HCT116 (cell line): ENCODE data around the gene NOXO1. TPM values are rescaled to one million over a fixed set of nuclear protein-coding genes. Genes with fewer than 3 reads are reported as not detected.

Source experiments
- ATAC-seq: fragments of 200-7000 bp; cut with Tn5 transposase; 2 replicates; pipeline ENCODE4 v1.9.1; 2020; ENCODE audit warnings: mild to moderate bottlenecking, moderate library complexity
- BruUV-seq: library from RNA; stranded (reverse); fragments of 400-500 nt; replicated peaks from 2 replicates; lab custom pipeline; 2021; lab: Mats Ljungman, UMichigan
- CTCF ChIA-PET: fragments of 300-600 bp; sonication (Branson Sonifier 250); formaldehyde crosslinking; loops from one replicate; lab custom pipeline; 2021; ENCODE audit warnings: antibody characterized with exemption; lab: Charles Lee
- POLR2A ChIA-PET: fragments of 300-600, 350-600 bp; sonication (Branson Sonifier 250); formaldehyde crosslinking; loops from one replicate; lab custom pipeline; 2021; ENCODE audit warnings: antibody characterized with exemption; lab: Charles Lee
- RAD21 ChIA-PET, 2 experiments: fragments of 300-600 bp; sonication (Branson Sonifier 250); formaldehyde crosslinking; loops; one replicate each; lab custom pipeline; 2023; ENCODE audit warnings: low total read pairs in 2 of 2; ENCODE audit not compliant: uncharacterized antibody in 2 of 2, unreplicated experiment in 2 of 2, low non-redundant PET in 1 of 2; lab: Charles Lee
- DNase-seq: peaks from one replicate; pipeline ENCODE4 v3.0.0-alpha.2; 2010; ENCODE audit warnings: low read depth, low spot score
- H2AFZ ChIP-seq: fragments of 200-600 bp; shearing (Covaris generic), sonication (generic); 2 replicates; pipeline ENCODE4 v1.6.1; 2017; ENCODE audit warnings: low read depth, mixed run types, mixed read lengths, antibody characterized with exemption, low read length; ENCODE audit not compliant: poor library complexity, severe bottlenecking
- H3K27ac ChIP-seq: 2 replicates; pipeline ENCODE4 v1.5.1; 2012; ENCODE audit warnings: low read depth, low read length
- H3K27me3 ChIP-seq: fragments of 200-600 bp; sonication (generic); 2 replicates; pipeline ENCODE4 v1.6.1; 2016; ENCODE audit warnings: mixed run types, low read length, mixed read lengths; ENCODE audit not compliant: insufficient read depth
- H3K36me3 ChIP-seq, 2 experiments: fragments of 200-500 bp in 1 of 2; fragments of 200-600 bp in 1 of 2; sonication (Bioruptor generic) in 1 of 2; sonication (generic) in 1 of 2; 2 replicates each; pipeline versions ENCODE4 v1.5.1 to v1.6.1; 2014 to 2016; ENCODE audit warnings: low read length in 2 of 2, inconsistent platforms in 1 of 2, mixed read lengths in 1 of 2, mixed run types in 1 of 2; ENCODE audit not compliant: insufficient read depth in 2 of 2, control insufficient read depth in 1 of 2
- H3K4me1 ChIP-seq, 2 experiments: fragments of 200-600 bp in 1 of 2; sonication (generic) in 1 of 2; 2 replicates each; pipeline versions ENCODE4 v1.5.1 to v1.6.1; 2012 to 2017; ENCODE audit warnings: low read length in 2 of 2, inconsistent platforms in 1 of 2, mild to moderate bottlenecking in 1 of 2, mixed read lengths in 1 of 2, mixed run types in 1 of 2, moderate library complexity in 1 of 2; ENCODE audit not compliant: insufficient read depth in 2 of 2, control insufficient read depth in 1 of 2
- H3K4me2 ChIP-seq: fragments of 200-600 bp; sonication (generic); 2 replicates; pipeline ENCODE4 v1.6.1; 2017; ENCODE audit warnings: mixed run types, low read length, mixed read lengths
- H3K4me3 ChIP-seq, 2 experiments: fragments of 200-600 bp in 1 of 2; sonication (generic) in 1 of 2; replicated peaks in 1 of 2; 2 replicates each; pipeline ENCODE4 v1.5.1; 2011 to 2016; ENCODE audit warnings: low read length in 2 of 2, control low read depth in 1 of 2, low read depth in 1 of 2, mild to moderate bottlenecking in 1 of 2, mixed read lengths in 1 of 2, mixed run types in 1 of 2
- H3K79me2 ChIP-seq: fragments of 200-600 bp; sonication (generic); 2 replicates; pipeline ENCODE4 v1.6.1; 2017; ENCODE audit warnings: mild to moderate bottlenecking, mixed run types, low read length, moderate library complexity, mixed read lengths; ENCODE audit not compliant: insufficient read depth
- H3K9ac ChIP-seq: fragments of 200-600 bp; sonication (generic); 2 replicates; pipeline ENCODE4 v1.6.1; 2016; ENCODE audit warnings: low read length, mixed read lengths
- H3K9me2 ChIP-seq: fragments of 200-600 bp; sonication (generic), shearing (Covaris generic); 2 replicates; pipeline ENCODE4 v1.6.1; 2017; ENCODE audit warnings: mixed run types, mild to moderate bottlenecking, moderate library complexity; ENCODE audit not compliant: insufficient read depth
- H3K9me3 ChIP-seq, 2 experiments: fragments of 200-500 bp in 1 of 2; fragments of 200-600 bp in 1 of 2; sonication (Bioruptor generic) in 1 of 2; sonication (generic) in 1 of 2; 2 replicates each; pipeline ENCODE4 v1.6.1; 2014 to 2017; ENCODE audit warnings: low read length in 2 of 2, mixed read lengths in 2 of 2, inconsistent platforms in 1 of 2, low read depth in 1 of 2, mild to moderate bottlenecking in 1 of 2, mixed run types in 1 of 2, moderate library complexity in 1 of 2; ENCODE audit not compliant: control insufficient read depth in 1 of 2, insufficient read depth in 1 of 2
- H4K20me1 ChIP-seq: fragments of 200-600 bp; sonication (generic), shearing (Covaris generic); 2 replicates; pipeline ENCODE4 v1.6.1; 2017; ENCODE audit warnings: mixed run types, mild to moderate bottlenecking, moderate library complexity; ENCODE audit not compliant: insufficient read depth
- ATF3 ChIP-seq: IDR thresholded peaks from 2 replicates; pipeline ENCODE4 v1.6.1; 2012
- CBX3 ChIP-seq: IDR thresholded peaks from 2 replicates; pipeline ENCODE4 v1.6.1; 2012; ENCODE audit warnings: low read depth
- ELF1 ChIP-seq: IDR thresholded peaks from 2 replicates; pipeline ENCODE4 v1.6.1; 2012; ENCODE audit warnings: low read depth, borderline replicate concordance
- JUND ChIP-seq: IDR thresholded peaks from 2 replicates; pipeline ENCODE4 v1.6.1; 2012
- MAX ChIP-seq: IDR thresholded peaks from 2 replicates; pipeline ENCODE4 v1.6.1; 2012
- POLR2A ChIP-seq: IDR thresholded peaks from 2 replicates; pipeline ENCODE4 v1.7.0; 2011; ENCODE audit warnings: borderline replicate concordance; ENCODE audit not compliant: insufficient read depth, insufficient read length; ENCODE audit errors: extremely low read depth
- SIN3A ChIP-seq: IDR thresholded peaks from 2 replicates; pipeline ENCODE4 v1.6.1; 2012; ENCODE audit warnings: low read depth
- SP1 ChIP-seq: IDR thresholded peaks from 2 replicates; pipeline ENCODE4 v1.6.1; 2012; ENCODE audit warnings: low read depth
- ZBTB33 ChIP-seq: IDR thresholded peaks from 2 replicates; pipeline ENCODE4 v1.6.1; 2011; ENCODE audit warnings: mild to moderate bottlenecking, low read length, moderate library complexity; ENCODE audit not compliant: insufficient replicate concordance; ENCODE audit errors: extremely low read depth
- ZFX ChIP-seq: fragments of 450-650 bp; IDR thresholded peaks from 2 replicates; pipeline ENCODE4 v1.6.1; 2017
- intact Hi-C: fragments of 100-400 bp; cut with micrococcal nuclease; formaldehyde crosslinking; loops from 2 replicates; pipeline ENCODE4 v1.10.0; 2022
- total RNA-seq: library from RNA; stranded (reverse); gene quantifications from one replicate; pipeline ENCODE4 v1.2.1, GENCODE V29; 2021; ENCODE audit not compliant: unreplicated experiment

NOXO1 gene
- total RNA-seq, 1 experiment from 2014 or later: 10.0 TPM

GRCh38 chr16:1942047-1942809 lies 39.0 kb downstream of the NOXO1 start:
- Histone ChIP-seq H3K27ac (peak overlapping the region; percentile 61), H3K79me2 (no peaks in the 10 kb centered on the region), H3K27me3 (no peaks in the 10 kb centered on the region), H4K20me1 (no peaks in the 10 kb centered on the region), H3K9ac (peak overlapping the region; percentile 82), H3K9me3 (no peaks in the 10 kb centered on the region), H3K4me3 (peak overlapping the region; percentile 86 to 87), H3K36me3 (peaks cover 5 to 6% of the 10 kb centered on the region in 2 experiments; a peak in 3 of 4 replicates), H3K4me1 (peaks cover 14 to 26% of the 10 kb centered on the region in 2 experiments), H3K4me2 (peak overlapping the region; percentile 100), H2AFZ (no peak overlapping the region), H3K9me2 (no peaks in the 10 kb centered on the region)
- 0 out of 2 replicates have a peak, but pooled peaks have one; percentile 1 for ATAC-seq
- ChIA-PET POLR2A (interaction anchor here (1.3 to 1.9 kb wide), 3 partner anchors 15 to 22 kb away, joined by 3 to 9 read pairs (median 8); partner anchors contain the start of gene RPS2), CTCF (interaction anchor here (1.1 kb wide), 1 partner anchor 19 kb away, joined by 5 read pairs; no protein-coding TSS in a partner anchor), RAD21 (interaction anchor here in 1 of 2 experiments (0.9 kb wide), 1 partner anchor 10 kb away, joined by 3 read pairs; no protein-coding TSS in a partner anchor)
- no peak for DNase-seq
- TSS peak; percentile 68 for BruUV-seq
- intact Hi-C loops: no loop called here
- TF ChIP-seq ZBTB33 (no peak), ELF1 (no peak), CBX3 (no peak), SIN3A (no peak), SP1 (no peak), JUND (no peak), ATF3 (no peak), MAX (no peak), POLR2A (no peak), ZFX (no peak)
